Fibroblast of lung (primary cell): ENCODE measurements around the gene HPCAL1.

ENCODE experiments used
- EZH2 ChIP-seq: IDR thresholded peaks from 2 replicates; pipeline ENCODE4 v1.5.1; 2012; ENCODE audit warnings: low read length, control low read depth, mild to moderate bottlenecking; ENCODE audit errors: missing control alignments
- TF ChIP-seq, protein P1 (sequence below), 2 donors: IDR thresholded peaks in 1 of 2; conservative IDR thresholded peaks in 1 of 2; 1 replicate in 1 of 2; 2 replicates in 1 of 2; pipeline ENCODE4 v1.5.1; 2011 to 2012; ENCODE audit warnings: low read length in 2 of 2, control low read depth in 1 of 2, inconsistent platforms in 1 of 2, low read depth in 1 of 2, mild to moderate bottlenecking in 1 of 2

DNA sequence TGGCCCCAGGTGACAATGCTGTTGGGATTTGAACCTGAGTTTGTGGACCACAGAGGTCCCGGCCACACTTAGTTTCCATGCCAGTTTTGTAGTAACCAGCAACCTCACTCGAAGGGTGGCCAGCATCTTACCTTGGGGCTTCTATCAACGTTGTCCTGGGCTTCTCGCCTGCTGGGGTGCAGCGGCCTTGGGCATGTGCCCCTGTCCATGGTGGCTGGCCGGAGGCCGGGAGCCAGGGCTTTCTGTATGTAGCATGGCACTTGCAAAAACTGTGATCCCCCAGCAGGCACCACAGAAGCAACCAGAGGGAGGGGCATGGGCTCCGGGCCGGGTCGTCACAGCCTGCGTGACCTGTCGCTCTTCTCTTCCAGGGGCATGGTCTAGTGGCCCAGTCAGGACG, 93.8 kb downstream of the HPCAL1 start:
- TF ChIP-seq, protein P1, sequence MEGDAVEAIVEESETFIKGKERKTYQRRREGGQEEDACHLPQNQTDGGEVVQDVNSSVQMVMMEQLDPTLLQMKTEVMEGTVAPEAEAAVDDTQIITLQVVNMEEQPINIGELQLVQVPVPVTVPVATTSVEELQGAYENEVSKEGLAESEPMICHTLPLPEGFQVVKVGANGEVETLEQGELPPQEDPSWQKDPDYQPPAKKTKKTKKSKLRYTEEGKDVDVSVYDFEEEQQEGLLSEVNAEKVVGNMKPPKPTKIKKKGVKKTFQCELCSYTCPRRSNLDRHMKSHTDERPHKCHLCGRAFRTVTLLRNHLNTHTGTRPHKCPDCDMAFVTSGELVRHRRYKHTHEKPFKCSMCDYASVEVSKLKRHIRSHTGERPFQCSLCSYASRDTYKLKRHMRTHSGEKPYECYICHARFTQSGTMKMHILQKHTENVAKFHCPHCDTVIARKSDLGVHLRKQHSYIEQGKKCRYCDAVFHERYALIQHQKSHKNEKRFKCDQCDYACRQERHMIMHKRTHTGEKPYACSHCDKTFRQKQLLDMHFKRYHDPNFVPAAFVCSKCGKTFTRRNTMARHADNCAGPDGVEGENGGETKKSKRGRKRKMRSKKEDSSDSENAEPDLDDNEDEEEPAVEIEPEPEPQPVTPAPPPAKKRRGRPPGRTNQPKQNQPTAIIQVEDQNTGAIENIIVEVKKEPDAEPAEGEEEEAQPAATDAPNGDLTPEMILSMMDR (conservative IDR thresholded peaks at IDR 0.05 in 1 of 2, IDR thresholded peaks at IDR 0.05 in 1 of 2; ENCODE audit: low read depth in 1 of 2, low read length in 2 of 2) = no peak
- no peak for TF ChIP-seq EZH2
